Measurements from ENCODE around the gene GLT8D2. TPM values are rescaled to one million over a fixed set of nuclear protein-coding genes. Genes with fewer than 3 reads are reported as not detected.

The GLT8D2 gene
- total and polyA plus RNA-seq, 2 of the 13 experiments (the other 11 are each of a cell fraction or from before 2014, with no cell fraction given), result not detected

DNA sequence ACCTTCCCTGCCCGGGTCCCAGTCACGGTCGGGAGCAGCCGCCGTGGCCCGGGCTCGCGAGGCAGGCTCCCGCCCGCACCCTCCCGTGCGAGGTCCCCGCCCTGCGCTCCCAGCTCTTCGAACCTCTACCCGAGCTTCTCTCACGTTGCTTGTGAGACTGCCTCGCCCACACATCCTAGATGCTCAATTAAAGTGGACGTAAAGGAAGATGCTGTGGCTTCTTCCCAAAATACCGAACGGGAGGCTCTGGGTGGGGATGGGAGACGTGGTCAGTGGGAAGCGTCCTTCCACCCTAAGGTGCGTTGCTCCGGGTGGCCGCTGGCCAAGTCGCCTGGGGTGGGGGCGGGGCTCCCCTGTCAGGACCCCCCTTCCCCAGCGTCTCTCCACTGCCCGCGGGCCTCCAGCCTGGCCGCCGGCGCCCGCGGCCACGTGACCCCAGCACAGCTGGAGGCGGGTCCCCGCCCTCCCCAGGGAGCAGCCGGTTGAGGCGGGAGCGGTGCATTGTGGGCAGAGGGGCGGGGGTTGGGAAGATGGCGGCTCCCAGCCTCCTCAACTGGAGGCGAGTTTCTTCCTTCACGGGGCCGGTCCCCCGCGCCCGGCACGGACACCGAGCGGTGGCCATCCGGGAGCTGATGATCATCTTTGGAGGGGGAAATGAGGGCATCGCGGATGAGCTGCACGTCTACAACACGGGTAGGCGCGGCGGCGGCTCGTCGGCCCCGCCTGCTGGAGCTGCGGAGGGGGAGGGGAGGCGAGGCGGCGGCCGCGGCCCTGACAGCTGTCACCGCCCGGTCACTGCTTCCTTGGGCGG, 14.2 kb upstream of the GLT8D2 start, which contains the start of gene HCFC2 (continued):
- TF ChIP-seq, protein P1, sequence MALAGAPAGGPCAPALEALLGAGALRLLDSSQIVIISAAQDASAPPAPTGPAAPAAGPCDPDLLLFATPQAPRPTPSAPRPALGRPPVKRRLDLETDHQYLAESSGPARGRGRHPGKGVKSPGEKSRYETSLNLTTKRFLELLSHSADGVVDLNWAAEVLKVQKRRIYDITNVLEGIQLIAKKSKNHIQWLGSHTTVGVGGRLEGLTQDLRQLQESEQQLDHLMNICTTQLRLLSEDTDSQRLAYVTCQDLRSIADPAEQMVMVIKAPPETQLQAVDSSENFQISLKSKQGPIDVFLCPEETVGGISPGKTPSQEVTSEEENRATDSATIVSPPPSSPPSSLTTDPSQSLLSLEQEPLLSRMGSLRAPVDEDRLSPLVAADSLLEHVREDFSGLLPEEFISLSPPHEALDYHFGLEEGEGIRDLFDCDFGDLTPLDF (CRISPR knock-in tag; IDR thresholded peaks at IDR 0.05), result peak; percentile 18; the same call in 1 of the 2 replicates
- TF ChIP-seq ELF3 (CRISPR knock-in tag; IDR thresholded peaks at IDR 0.05) (peak; percentile 55; the same call in 1 of the 2 replicates), ZNF383 (CRISPR knock-in tag; IDR thresholded peaks at IDR 0.05; ENCODE audit: borderline replicate concordance) (0 out of 2 replicates have a peak, but pooled peaks have one; percentile 44), MIER2 (CRISPR knock-in tag; IDR thresholded peaks at IDR 0.05) (peak; percentile 43; the same call in 1 of the 2 replicates), HOXA3 (CRISPR knock-in tag; IDR thresholded peaks at IDR 0.05) (peak; percentile 88), WIZ (CRISPR knock-in tag; IDR thresholded peaks at IDR 0.05) (peak; percentile 82; the same call in 1 of the 2 replicates), ZNF670 (CRISPR knock-in tag; IDR thresholded peaks at IDR 0.05; ENCODE audit: borderline replicate concordance) (peak; percentile 60; the same call in 1 of the 2 replicates), ZEB1 (IDR thresholded peaks at IDR 0.05; ENCODE audit: insufficient replicate concordance, low read depth) (no peak), KDM3A (CRISPR knock-in tag; IDR thresholded peaks at IDR 0.05; ENCODE audit: low read depth) (peak; percentile 30; the same call in 1 of the 2 replicates), ARNTL (CRISPR knock-in tag; IDR thresholded peaks at IDR 0.05) (peak; percentile 96), ZNF326 (CRISPR knock-in tag; IDR thresholded peaks at IDR 0.05; ENCODE audit: borderline replicate concordance) (no peak), ZNF138 (CRISPR knock-in tag; IDR thresholded peaks at IDR 0.05; ENCODE audit: low read depth) (no peak), ZMYM4 (CRISPR knock-in tag; IDR thresholded peaks at IDR 0.05) (peak; percentile 81), ZNF431 (CRISPR knock-in tag; IDR thresholded peaks at IDR 0.05; ENCODE audit: borderline replicate concordance, low read depth) (0 out of 2 replicates have a peak, but pooled peaks have one; percentile 1), NFYC (CRISPR knock-in tag; IDR thresholded peaks at IDR 0.05) (no peak), MTA1 (CRISPR knock-in tag; IDR thresholded peaks at IDR 0.05; ENCODE audit: borderline replicate concordance) (peak; percentile 27; the same call in 1 of the 2 replicates), JUN (CRISPR knock-in tag; IDR thresholded peaks at IDR 0.05) (no peak), SP1 (IDR thresholded peaks at IDR 0.05) (no peak), SP1 (CRISPR knock-in tag; IDR thresholded peaks at IDR 0.05) (peak; percentile 66), ZNF782 (CRISPR knock-in tag; IDR thresholded peaks at IDR 0.05; ENCODE audit: borderline replicate concordance) (peak; percentile 12; the same call in 1 of the 2 replicates), KLF12 (CRISPR knock-in tag; IDR thresholded peaks at IDR 0.05; ENCODE audit: borderline replicate concordance) (peak; percentile 80; the same call in 1 of the 2 replicates), MXI1 (IDR thresholded peaks at IDR 0.05; ENCODE audit: borderline replicate concordance, low read depth, low read length) (peak; percentile 76; the same call in 1 of the 3 replicates), SP140L (CRISPR knock-in tag; IDR thresholded peaks at IDR 0.05; ENCODE audit: borderline replicate concordance) (no peak)
- TF ChIP-seq, protein P2, sequence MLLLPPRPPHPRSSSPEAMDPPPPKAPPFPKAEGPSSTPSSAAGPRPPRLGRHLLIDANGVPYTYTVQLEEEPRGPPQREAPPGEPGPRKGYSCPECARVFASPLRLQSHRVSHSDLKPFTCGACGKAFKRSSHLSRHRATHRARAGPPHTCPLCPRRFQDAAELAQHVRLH (CRISPR knock-in tag; IDR thresholded peaks at IDR 0.05; ENCODE audit: borderline replicate concordance, low read depth), result 0 out of 2 replicates have a peak, but pooled peaks have one; percentile 52
- TF ChIP-seq, protein P3, sequence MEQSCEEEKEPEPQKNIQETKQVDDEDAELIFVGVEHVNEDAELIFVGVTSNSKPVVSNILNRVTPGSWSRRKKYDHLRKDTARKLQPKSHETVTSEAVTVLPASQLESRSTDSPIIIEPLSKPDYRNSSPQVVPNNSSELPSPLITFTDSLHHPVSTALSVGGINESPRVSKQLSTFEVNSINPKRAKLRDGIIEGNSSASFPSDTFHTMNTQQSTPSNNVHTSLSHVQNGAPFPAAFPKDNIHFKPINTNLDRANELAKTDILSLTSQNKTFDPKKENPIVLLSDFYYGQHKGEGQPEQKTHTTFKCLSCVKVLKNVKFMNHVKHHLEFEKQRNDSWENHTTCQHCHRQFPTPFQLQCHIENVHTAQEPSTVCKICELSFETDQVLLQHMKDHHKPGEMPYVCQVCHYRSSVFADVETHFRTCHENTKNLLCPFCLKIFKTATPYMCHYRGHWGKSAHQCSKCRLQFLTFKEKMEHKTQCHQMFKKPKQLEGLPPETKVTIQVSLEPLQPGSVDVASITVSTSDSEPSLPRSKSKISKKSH (CRISPR knock-in tag; IDR thresholded peaks at IDR 0.05; ENCODE audit: borderline replicate concordance), result peak; percentile 9; the same call in 1 of the 2 replicates
- TF ChIP-seq, protein P4, sequence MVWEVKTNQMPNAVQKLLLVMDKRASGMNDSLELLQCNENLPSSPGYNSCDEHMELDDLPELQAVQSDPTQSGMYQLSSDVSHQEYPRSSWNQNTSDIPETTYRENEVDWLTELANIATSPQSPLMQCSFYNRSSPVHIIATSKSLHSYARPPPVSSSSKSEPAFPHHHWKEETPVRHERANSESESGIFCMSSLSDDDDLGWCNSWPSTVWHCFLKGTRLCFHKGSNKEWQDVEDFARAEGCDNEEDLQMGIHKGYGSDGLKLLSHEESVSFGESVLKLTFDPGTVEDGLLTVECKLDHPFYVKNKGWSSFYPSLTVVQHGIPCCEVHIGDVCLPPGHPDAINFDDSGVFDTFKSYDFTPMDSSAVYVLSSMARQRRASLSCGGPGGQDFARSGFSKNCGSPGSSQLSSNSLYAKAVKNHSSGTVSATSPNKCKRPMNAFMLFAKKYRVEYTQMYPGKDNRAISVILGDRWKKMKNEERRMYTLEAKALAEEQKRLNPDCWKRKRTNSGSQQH (CRISPR knock-in tag; IDR thresholded peaks at IDR 0.05; ENCODE audit: low read depth), result peak; percentile 35; the same call in 1 of the 2 replicates
